GM18498 (cell line): ENCODE results near the gene DNAJC11.
"Not testable (repeated sequence)": the region's sequence is repeated elsewhere in the genome, so short reads cannot be mapped to it uniquely, and the experiment has no call there.

Source experiments
- ATAC-seq: cut with Tn5 transposase; IDR thresholded peaks from one replicate; pipeline ENCODE4 v1.9.1; 2021; ENCODE audit warnings: mild to moderate bottlenecking, moderate library complexity; ENCODE audit not compliant: unreplicated experiment

The DNAJC11 gene, protein sequence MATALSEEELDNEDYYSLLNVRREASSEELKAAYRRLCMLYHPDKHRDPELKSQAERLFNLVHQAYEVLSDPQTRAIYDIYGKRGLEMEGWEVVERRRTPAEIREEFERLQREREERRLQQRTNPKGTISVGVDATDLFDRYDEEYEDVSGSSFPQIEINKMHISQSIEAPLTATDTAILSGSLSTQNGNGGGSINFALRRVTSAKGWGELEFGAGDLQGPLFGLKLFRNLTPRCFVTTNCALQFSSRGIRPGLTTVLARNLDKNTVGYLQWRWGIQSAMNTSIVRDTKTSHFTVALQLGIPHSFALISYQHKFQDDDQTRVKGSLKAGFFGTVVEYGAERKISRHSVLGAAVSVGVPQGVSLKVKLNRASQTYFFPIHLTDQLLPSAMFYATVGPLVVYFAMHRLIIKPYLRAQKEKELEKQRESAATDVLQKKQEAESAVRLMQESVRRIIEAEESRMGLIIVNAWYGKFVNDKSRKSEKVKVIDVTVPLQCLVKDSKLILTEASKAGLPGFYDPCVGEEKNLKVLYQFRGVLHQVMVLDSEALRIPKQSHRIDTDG

DNA sequence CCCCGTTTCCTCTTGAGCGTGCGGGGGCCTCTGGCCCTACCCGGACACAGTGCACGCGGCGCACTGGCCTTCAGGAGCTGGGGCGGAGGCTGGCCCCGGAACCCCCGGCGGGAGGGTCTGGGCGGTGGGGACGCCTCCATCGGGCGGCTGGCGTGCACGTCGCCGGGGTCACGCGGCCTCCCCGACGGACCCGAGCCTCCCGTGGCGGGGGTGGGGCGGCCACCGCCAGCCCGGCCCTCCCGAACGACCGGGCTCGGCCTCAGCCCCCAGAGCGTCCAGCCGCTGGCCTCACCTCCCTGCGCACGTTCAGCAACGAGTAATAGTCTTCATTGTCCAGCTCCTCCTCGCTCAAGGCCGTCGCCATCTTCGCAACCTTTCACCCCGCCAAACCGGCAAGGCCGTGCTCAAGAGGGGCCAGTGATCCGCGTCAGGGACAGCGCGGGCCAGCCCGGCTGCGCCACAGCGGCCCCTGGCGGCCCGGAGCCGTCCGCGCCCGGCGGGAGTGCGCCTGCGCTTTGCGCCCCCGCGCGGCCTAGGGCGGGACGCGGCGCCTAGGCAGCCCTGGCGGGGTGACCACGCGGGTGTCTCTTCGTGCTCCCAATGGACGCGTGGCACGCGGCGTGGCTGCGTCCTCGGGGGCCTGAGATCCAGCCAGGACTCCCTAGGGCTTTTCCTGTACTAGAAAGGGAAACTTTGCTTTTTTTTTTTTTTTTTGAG is at the start of gene DNAJC11:
TSS of gene DNAJC11 (minus strand) at position 380 of the 717 bp plus-strand sequence. CDS start at position 364, 16 bp downstream.
- peak; percentile 95 for ATAC-seq

DNA sequence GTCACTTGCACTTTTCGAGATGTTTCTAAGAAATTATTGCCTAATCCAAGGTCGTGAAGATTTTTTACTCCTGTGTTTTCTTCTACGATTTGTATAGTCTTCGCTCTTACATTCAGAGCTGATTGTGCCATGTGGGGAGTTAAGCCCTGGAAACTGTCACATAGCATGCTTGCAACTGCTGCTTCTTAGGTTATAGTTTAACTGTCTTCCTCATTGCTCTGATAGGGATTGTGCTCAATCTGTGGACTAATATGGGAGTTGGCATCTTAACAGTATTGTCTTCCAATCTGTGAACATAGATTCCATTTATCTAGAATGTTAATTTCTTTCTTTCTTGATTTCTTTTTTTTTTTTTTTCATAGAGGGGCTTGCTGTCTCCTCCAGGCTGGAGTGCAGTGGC is 48.9 kb upstream of the DNAJC11 start:
- no peak for ATAC-seq

DNA sequence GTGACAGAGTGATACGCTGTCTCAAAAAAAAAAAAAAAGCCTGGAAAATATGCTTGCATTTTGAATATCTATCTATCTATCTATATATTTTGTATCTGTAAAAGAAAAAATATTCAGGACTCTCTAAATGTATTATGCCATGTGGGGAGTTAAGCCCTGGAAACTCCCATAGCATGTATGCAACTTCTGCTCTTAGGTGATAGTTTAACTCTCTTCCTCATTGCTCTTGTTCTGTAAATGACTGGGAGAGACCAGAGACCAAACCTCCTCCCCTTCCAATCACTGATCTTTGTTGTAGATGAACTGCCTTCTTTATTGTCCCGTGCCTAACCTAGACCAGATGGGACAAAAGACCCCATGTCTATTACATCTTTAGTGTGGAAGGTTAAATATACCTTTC is 46.1 kb upstream of the DNAJC11 start:
- ATAC-seq, result no peak

DNA sequence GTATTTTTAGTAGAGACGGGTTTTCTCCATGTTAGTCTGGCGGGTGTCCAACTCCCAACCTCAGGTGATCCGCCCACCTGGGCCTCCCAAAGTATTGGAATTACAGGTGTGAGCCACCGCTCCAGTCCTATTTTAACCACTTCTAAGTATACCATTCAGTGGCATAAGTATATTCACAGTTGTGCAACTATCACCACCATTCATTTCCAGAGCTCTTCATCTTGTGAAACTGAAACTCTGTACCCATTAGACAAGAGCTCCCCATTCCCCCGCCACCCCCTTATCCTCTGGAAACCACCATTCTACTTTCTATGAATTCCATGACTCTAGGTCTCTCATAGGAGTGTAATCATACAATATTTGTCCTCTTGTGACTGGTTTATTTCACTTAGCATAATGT is 43.5 kb upstream of the DNAJC11 start:
- ATAC-seq, result no peak

DNA sequence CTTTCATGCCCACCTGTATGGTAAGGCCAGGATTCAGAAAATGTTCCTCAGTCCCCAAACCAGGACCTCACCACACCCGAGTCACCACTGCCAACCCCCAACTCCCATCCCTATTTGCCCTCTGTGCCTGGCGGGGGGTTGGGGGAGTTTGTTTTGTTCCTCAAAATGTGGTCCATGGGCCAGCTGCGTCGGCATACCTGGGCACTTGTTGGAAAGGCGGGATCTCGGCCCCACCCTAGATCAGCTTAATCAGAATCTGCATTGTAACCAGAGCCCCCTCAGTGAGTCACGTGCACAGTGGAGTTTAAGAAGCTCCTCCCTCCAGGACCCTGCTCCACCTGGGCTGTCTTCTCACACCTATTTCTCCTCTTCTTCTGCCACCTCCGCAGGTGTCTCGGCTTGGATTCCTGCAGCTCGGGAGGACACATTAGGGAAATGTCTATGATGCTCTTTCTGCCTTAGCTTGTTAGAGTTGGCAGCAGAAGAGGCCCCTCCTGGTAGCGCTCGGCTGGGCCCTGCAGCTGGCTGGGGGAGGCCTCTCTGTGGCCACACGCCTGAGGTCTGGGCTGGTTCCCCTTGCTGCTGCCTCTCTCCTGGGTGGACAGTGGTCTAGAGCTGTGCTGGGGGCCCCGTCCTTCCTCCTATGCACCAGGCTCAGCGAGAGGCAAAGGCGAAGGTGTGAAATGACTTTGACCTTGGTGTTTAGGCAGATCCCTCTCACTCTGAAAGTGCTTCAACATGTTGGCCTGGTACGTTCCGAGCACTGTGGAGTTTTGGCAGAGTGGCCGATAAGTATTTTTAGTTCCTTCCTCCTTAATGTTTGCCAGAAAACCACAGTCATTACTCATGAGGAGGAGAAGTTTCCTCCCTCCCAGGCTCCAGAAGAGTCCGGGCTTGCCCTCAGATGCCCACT is 41.8 kb upstream of the DNAJC11 start:
- ATAC-seq, result no peak

DNA sequence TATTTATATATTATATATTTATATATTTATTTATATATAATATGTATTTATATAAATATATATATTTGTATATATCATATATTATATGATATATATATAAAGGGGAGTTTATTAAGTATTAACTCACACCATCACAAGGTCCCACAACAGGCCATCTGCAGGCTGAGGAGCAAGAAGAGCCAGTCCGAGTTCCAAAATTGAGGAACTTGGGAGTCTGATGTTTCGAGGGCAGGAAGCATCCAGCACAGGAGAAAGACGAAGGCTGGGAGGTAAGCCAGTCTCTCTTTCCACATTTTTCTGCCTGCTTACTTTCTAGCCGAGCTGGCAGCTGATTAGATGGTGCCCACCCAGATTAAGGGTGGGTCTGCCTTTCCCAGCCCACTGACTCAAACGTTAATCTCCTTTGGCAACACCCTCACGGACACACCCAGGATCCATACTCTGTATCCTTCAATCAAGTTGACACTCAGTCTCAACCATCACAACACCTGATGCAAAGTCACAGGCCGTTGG is 41.1 kb upstream of the DNAJC11 start:
- not testable (repeated sequence) for ATAC-seq

DNA sequence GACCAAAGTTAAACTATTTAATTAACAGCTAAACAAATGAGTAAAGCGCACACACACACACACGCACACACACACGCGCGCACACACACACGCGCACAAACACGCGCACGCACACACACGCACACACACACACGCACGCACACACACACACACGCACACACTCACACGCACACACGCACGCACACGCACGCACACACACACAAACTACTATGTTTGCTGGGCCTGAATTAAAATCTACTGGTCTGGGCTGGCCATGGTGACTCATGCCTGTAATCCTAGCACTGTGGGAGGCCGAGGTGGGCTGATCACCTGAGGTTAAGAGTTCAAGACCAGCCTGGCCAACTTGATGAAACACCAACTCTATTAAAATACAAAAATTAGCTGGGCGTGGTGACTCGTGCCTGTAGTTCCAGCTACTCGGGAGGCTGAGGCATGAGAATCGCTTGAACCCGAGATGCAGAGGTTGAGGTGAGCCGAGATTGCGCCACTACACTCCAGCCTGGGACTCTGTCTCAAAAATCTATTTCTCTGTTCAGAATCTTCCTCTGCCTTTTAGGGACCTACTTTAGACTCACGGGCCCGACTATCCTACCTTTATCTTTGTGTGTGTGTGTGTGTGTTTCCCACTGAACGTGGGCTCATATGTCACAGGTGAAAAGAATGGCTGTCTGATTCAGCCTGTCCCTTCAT is 37.5 kb upstream of the DNAJC11 start:
- no peak for ATAC-seq

DNA sequence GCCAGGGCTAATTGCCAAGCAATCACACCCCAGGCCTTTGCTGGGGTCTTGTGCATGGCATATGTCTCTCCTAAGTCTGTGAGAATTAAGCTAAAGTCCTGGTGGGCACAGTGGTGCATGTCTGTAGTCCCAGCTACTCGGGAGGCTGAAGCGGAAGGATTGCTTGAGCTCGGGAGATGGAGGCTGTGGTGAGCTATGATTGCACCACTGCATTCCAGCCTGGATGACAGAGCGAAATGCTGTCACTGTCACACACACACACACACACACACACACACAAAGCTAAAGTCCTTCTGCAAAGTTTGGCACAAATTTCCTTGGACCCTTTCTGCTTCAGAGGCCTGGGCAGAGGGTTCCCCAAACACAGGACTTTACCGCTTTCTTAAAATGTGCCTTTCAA is 31.3 kb upstream of the DNAJC11 start:
- ATAC-seq, result no peak

DNA sequence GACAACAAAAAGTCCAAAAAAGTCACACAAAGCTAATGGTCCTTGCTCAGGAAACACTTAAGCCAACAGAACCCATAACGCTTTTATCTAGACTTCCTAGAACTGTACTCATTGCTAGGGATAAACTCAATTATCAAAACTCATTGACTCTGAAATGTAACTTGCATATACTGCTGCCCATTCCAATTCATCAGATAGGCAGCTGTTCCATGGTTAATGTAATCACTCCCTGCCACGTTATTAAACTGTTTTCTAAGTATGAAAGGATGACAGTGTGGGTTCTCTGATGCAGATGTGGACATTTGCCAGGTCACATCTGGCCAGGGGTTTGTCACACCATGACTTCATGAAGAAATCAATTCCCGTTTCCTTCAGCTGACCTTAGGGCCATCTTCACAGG is 30.3 kb upstream of the DNAJC11 start:
- no peak for ATAC-seq

DNA sequence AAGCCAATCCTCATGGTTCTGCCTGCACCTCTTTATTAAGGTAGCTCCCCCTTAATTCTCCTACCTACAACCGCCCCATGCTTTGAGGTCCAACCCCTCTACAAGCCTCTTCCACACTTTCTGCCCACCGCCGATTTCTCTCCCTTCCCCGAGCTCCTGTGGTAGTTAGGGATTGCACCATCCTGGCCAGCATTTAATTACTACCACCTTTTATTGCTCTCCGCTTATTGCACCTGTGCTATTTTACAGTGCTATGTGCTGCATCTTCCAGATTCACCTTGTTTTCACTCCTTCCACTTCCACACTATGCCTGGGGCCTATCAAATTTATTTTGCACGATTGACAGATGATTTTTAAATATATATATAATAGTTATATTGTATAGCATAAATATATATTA is 29.3 kb upstream of the DNAJC11 start:
- no peak for ATAC-seq

DNA sequence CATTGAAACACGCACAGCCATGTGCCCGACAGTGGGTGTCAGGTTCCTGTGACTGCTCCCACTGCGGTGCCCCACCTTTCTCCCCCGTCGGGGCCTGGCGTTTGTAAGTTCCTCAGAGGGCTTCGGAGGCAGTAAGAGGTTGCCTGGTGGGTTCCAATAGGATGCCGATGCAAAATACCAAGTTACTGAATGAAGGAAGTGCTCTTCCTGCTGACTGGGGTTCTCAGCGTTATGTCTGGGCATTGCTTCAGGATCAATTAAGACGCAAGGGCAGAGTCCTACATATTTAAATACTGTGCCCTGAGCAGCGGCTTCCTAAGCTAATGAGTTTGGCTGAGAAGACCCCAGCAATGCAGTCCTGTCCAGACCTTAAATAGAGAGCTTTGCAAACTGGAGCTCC is 28.9 kb upstream of the DNAJC11 start:
- no peak for ATAC-seq

DNA sequence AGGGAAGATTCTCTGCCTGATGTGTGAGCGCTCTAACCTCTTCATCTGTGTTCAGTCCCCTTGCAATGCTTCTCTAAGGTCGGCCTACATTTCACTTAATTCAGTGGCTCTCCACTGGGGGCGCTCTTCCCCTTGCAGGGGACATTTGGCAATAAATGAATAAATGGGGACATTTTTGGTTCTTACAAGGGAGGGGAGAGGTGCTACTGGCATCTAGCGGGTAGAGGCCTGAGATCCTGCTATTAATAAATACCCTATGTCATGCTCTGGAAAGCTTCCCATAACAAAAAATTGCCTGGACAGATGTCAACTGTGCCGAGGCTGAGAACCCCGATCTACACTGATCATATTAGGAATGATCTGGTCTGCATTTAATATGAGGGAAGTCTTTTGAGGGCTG is 25.9 kb upstream of the DNAJC11 start:
- no peak for ATAC-seq

DNA sequence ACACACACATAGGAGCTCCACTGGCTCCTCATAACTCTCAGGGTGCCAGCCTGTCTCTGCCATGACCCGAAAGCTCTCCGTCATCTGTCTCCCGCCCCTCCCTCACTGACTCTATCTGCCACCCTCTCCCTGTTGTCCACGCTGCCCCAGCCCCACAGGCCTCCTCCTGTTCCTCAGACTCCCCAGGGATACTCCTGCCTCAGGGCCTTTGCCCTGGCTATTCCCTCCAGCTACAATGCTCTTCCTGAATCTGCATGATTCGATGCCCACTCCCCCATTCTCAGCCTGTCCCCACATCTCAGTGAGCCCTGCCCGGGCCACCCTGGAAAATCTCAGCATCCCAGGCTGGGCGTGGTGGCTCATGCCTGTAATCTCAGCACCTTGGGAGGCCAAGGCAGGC is 24.6 kb upstream of the DNAJC11 start:
- no peak for ATAC-seq

DNA sequence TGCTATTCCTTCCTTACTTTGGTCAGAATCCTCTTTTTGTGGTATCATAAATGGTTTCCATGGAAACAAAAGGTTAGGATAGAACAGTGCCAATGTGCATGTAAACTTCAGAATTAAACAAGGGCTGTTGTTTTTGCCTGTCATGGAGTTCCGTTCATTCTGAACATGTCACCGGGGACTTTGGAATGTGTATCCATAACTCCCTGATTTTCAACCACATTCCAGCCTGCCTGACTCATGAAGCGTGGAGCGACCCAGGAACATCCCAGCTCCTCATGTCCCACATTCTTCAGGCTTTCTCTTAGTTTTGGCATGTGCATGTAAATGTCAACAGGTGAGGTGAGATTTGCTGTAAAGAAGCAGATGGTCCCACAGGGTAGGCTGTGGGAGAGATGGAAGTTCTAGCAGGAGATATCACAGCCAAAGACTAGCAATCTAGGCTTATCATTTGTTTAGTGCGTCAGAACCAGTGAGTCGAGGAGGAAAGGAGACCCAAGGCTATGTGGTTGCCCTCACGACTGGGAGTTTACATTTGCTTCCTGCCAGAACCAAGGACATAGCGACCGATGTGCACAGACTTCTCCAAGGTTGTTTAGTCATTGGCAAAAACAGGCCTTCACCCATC is 23.0 kb upstream of the DNAJC11 start:
- no peak for ATAC-seq

DNA sequence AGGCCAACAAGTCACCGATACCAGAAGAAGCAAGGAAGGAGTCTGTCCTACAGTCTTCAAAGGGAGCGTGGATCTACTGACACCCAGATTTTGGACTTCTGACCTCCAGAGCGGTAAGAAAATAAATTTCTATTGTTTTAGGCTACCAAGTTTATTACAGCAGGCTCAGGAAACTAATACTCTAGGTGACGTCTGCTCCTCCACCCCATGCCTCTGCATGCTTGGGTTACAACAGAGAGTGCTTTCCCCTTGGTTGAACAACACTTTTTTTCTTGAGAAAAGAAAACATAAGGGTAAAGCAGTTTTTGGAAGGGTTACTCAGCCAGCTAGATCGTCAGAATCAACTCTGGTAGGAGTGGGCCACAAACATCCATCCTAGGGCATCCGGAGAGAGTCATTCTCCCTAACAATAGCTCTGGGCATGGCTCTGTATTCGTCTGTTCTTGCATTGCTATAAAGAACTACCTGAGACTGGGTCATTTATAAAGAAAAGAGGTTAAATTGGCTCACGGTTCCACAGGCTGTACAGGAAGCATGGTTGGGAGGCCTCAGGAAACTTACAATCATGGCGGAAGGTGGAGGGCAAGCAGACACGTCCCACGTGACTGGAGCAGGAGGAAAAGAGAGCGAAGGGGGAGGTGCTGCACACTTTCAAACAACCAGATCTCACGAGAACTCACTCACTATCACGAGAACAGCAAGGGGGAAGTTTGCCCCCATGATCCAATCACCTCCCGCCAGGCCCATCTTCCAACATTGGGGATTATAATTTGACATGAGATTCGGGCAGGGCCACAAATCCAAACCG is 22.2 kb upstream of the DNAJC11 start:
- ATAC-seq, result no peak

DNA sequence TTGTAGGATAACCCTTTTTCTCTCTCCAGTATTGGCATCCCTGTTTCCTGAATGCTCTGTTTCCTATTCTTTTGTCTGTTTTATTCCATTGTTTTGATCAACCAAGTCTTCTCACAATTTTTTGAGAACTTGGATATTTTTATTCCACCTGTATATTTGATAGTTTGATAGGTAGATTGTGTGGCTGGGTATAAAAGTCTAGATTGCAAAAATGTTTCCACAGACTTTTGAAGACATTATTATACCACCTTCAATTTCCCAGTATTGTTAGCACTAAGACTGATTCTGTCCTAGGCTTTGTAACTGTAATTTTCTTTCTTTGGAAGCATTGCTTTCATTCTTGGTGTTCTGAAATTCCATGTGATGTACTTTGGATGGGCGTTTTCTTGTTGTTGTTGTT is 9.6 kb upstream of the DNAJC11 start:
- ATAC-seq, result no peak

DNA sequence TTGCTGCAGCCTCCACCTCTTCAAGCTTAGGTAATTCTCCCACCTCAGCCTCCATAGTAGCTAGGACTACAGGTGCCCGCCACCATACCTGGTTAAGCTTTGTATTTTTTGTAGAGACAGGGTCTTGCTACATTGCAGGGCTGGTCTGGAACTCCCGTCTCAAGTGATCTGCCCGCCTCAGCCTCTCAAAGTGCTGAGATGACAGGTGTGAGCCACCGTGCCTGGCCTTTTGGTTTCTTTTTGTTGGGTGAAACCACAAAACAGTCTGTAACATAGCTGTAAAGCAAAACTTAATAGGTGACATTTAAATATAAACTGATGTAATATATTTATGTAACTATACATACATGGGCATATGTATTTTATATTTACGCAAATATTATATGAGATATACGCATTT is 3.1 kb upstream of the DNAJC11 start:
- no peak for ATAC-seq

DNA sequence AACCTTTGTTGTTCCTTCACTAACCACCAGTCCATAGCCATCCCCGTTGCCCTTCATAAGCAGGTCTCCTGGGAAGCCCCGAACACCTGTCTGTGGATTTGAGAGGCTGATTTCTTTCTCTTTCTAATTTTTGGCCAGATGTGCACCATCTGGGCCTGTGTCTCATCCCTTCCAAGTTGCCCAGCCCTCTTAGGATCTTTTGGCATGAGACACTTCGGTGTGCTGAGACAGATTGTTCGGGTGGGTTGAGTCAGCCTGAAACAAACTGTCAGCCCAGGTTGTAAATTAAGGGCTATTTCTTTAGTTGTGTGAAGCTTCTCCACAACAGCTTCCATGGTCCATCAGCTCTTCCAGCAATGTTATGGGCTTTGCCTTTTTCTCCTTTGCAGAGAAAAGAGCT is 1.4 kb upstream of the DNAJC11 start:
- no peak for ATAC-seq

DNA sequence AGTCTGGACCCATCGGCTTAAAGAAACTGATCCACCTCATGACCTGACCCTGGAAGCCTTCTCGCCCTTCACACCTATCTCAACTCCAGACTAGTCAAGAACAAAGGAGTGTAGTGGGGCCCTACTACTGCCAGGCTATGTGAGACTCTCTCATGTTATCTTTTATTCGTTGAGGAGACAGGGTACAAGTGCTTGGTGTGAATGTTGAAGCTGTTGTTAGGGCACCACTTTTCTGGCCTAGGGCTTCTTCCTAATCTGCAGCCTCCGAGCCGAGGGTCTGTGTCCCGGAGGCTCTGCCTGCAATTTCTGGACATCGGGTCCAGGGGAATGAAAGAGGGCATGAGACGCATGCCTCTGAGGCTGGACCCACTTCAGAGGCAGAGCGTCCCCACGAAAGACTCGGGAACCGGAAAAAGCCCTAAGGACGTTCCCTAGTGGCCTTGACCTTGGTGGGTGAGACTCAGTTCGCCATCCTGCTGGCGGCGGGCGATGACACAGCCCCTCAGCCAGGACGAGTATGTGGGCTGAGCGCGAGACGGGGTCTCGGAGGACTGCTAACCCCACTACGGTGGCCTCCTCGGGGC is 671 bp downstream of the DNAJC11 start:
- ATAC-seq, result no peak
